Thyroid gland (tissue), 4 donors: ENCODE data around the gene NOSIP. TPM values are rescaled to one million over a fixed set of nuclear protein-coding genes. Genes with fewer than 3 reads are reported as not detected.

ENCODE experiments used
- DNase-seq, 2 donors: peaks; one replicate each; pipeline ENCODE4 v3.0.0-alpha.2; 2019
- H3K27ac ChIP-seq, 3 donors: fragments of 200-600 bp; sonication (generic); 1 replicate in 2 of 3; 2 replicates in 1 of 3; pipeline ENCODE4 v1.5.1; 2016 to 2019; ENCODE audit warnings: mild to moderate bottlenecking in 1 of 3, moderate library complexity in 1 of 3
- H3K27me3 ChIP-seq: fragments of 200-600 bp; sonication (generic); one replicate; pipeline ENCODE4 v1.5.1; 2019
- H3K36me3 ChIP-seq, 2 donors: fragments of 200-600 bp; sonication (generic); one replicate each; pipeline ENCODE4 v1.5.1; 2016 to 2019
- H3K4me1 ChIP-seq, 2 donors: fragments of 200-600 bp; sonication (generic); one replicate each; pipeline ENCODE4 v1.5.1; 2017 to 2019
- H3K4me3 ChIP-seq, 3 donors: fragments of 200-600 bp; sonication (generic); replicated peaks in 1 of 3; 1 replicate in 2 of 3; 2 replicates in 1 of 3; pipeline ENCODE4 v1.5.1; 2016; ENCODE audit warnings: mild to moderate bottlenecking in 1 of 3
- H3K9me3 ChIP-seq: fragments of 200-600 bp; sonication (generic); one replicate; pipeline ENCODE4 v1.5.1; 2017
- CTCF ChIP-seq, 6 experiments: fragments of 200-600 bp in 3 of 6; fragments of 450-650 bp in 3 of 6; sonication (generic) in 3 of 6; IDR thresholded peaks; one replicate each; pipeline ENCODE4 v1.5.1; 2016 to 2019; ENCODE audit warnings: antibody characterized with exemption in 6 of 6, mild to moderate bottlenecking in 2 of 6, inconsistent platforms in 1 of 6, moderate library complexity in 1 of 6
- POLR2A ChIP-seq, 2 donors: fragments of 450-650 bp; IDR thresholded peaks; one replicate each; pipeline ENCODE4 v1.6.1; 2017; ENCODE audit warnings: antibody characterized with exemption in 2 of 2, mild to moderate bottlenecking in 2 of 2, moderate library complexity in 1 of 2
- WGBS, 2 donors: methylation state at CpG; one replicate each; pipeline ENCODE4 v1.1.5; 2017; 5-methylcytosine and 5-hydroxymethylcytosine counted together
- intact Hi-C: fragments of 100-400 bp; cut with DNase I; formaldehyde crosslinking; loops from one replicate; pipeline ENCODE4 v1.15.1; 2023
- total RNA-seq, 4 donors: library from RNA; depleted of rRNA; stranded (reverse); fragments of >200 nt; gene quantifications; one replicate each; pipeline ENCODE4 v1.2.3, GENCODE V29; 2016

NOSIP gene
- total RNA-seq, 4 donors from 2014 or later: 46.1 to 94.6 (median 64.7) TPM

GRCh38 chr19:49567861-49568441 lies 12.4 kb downstream of the NOSIP start:
- Histone ChIP-seq H3K27me3 (no peaks in the 10 kb centered on the region), H3K4me1 (peaks cover 10 to 12% of the 10 kb centered on the region in 2 donors), H3K36me3 (no peaks in the 10 kb centered on the region), H3K4me3 (no peak overlapping the region), H3K9me3 (no peaks in the 10 kb centered on the region), H3K27ac (no peak overlapping the region)
- 71 to 74% methylated on average over 9 of the region's 9 CpGs for WGBS, 2 donors
- no peak for TF ChIP-seq CTCF (IDR thresholded peaks at IDR 0.05)
- no peak for TF ChIP-seq POLR2A (IDR thresholded peaks at IDR 0.05)
- no peak for DNase-seq
- intact Hi-C loops: no loop called here

- WGBS, 2 donors: 82 to 100% methylated on average over 3 of the region's 3 CpGs
- Histone ChIP-seq H3K27me3 (no peaks in the 10 kb centered on the region), H3K4me3 (no peak overlapping the region), H3K36me3 (no peaks in the 10 kb centered on the region), H3K27ac (no peak overlapping the region), H3K9me3 (no peaks in the 10 kb centered on the region), H3K4me1 (peaks cover 9 to 12% of the 10 kb centered on the region in 2 donors)
- TF ChIP-seq CTCF (IDR thresholded peaks at IDR 0.05): no peak
- no peak for TF ChIP-seq POLR2A (IDR thresholded peaks at IDR 0.05)
- no peak for DNase-seq
- intact Hi-C loops: no loop called here
Observed at GRCh38 chr19:49566302-49566701, 14.1 kb downstream of the NOSIP start.

GRCh38 chr19:49565261-49565660 lies 15.1 kb downstream of the NOSIP start:
- TF ChIP-seq CTCF (IDR thresholded peaks at IDR 0.05): no peak
- no peak for TF ChIP-seq POLR2A (IDR thresholded peaks at IDR 0.05)
- WGBS, 2 donors: 55 to 60% methylated on average over 4 of the region's 4 CpGs
- H3K27ac ChIP-seq: no peak overlapping the region
- peaks cover under 1 to 6% of the 10 kb centered on the region in 2 donors for H3K4me1 ChIP-seq
- intact Hi-C loops: no loop called here
- no peak for DNase-seq
- no peak overlapping the region for H3K4me3 ChIP-seq
- H3K27me3 ChIP-seq: no peaks in the 10 kb centered on the region
- no peaks in the 10 kb centered on the region for H3K36me3 ChIP-seq
- H3K9me3 ChIP-seq: no peaks in the 10 kb centered on the region

- WGBS, 2 donors: 92 to 95% methylated on average over 6 of the region's 6 CpGs
- Histone ChIP-seq H3K27ac (no peak overlapping the region), H3K4me3 (no peak overlapping the region), H3K27me3 (no peaks in the 10 kb centered on the region), H3K4me1 (peaks cover 0 to 6% of the 10 kb centered on the region in 2 donors), H3K36me3 (peaks cover 1 to 4% of the 10 kb centered on the region in 2 donors), H3K9me3 (no peaks in the 10 kb centered on the region)
- TF ChIP-seq CTCF (IDR thresholded peaks at IDR 0.05): no peak
- no peak for TF ChIP-seq POLR2A (IDR thresholded peaks at IDR 0.05)
- intact Hi-C loops: no loop called here
- DNase-seq: no peak
Observed at GRCh38 chr19:49564616-49565045, 15.7 kb downstream of the NOSIP start.

GRCh38 chr19:49560358-49560900 lies 19.9 kb downstream of the NOSIP start:
- H3K27me3 ChIP-seq: no peaks in the 10 kb centered on the region
- no peak for DNase-seq
- intact Hi-C loops: no loop called here
- H3K27ac ChIP-seq: no peak overlapping the region
- TF ChIP-seq POLR2A (IDR thresholded peaks at IDR 0.05): no peak
- TF ChIP-seq CTCF (IDR thresholded peaks at IDR 0.05): no peak
- H3K36me3 ChIP-seq: peaks cover 27 to 35% of the 10 kb centered on the region in 2 donors
- 79 to 81% methylated on average over 14 to 15 of the region's 15 CpGs for WGBS, 2 donors
- H3K4me1 ChIP-seq: peaks cover 0 to 4% of the 10 kb centered on the region in 2 donors
- no peaks in the 10 kb centered on the region for H3K9me3 ChIP-seq
- no peak overlapping the region for H3K4me3 ChIP-seq
